ENCODE data around the gene ALDH5A1.

DNA sequence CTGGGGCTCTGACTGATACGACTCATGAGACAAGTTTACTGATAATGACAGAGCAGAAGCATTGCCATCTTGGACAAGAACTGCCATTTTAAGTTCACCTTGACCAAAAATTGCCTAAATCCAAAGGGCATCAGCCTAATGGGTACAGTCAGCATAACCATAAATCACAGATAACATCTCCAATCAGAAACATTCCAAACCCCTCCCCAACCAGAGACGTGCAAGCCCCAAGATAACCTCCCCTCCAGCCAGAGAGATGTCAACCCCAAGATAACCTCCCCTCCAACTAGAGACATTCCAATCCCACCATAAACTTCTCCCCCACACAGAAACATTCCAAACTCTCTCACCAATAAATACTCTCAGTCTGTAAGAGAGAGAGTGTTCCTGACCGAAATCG lies 15.9 kb upstream of the ALDH5A1 start:
- no peak for TF ChIP-seq POLR2A (IDR thresholded peaks at IDR 0.05; ENCODE audit: low read length)
- TF ChIP-seq GATA1 (IDR thresholded peaks at IDR 0.05; ENCODE audit: low read depth, low read length), result no peak

Measured in erythroblast (primary cell).